IMR-90 (cell line): ENCODE results near the gene SLC16A1.

ENCODE experiments used
- BHLHE40 ChIP-seq: fragments of 150-350 bp; IDR thresholded peaks from 2 replicates; pipeline ENCODE4 v1.6.1; 2016; ENCODE audit warnings: mild to moderate bottlenecking, low read depth, low read length
- CEBPB ChIP-seq: IDR thresholded peaks from 2 replicates; pipeline ENCODE4 v1.6.1; 2012; ENCODE audit warnings: low read depth, low read length, improper control_type of control experiment
- CHD1 ChIP-seq: IDR thresholded peaks from 2 replicates; pipeline ENCODE4 v1.6.1; 2012; ENCODE audit warnings: low read depth, low read length, improper control_type of control experiment
- CTCF ChIP-seq: conservative IDR thresholded peaks from 2 replicates; pipeline ENCODE4 v1.5.1; 2012; ENCODE audit warnings: mild to moderate bottlenecking, low read depth, low read length, improper control_type of control experiment
- MAFK ChIP-seq: IDR thresholded peaks from 2 replicates; pipeline ENCODE4 v1.6.1; 2012; ENCODE audit warnings: low read depth, low read length, improper control_type of control experiment
- MAZ ChIP-seq: IDR thresholded peaks from 2 replicates; pipeline ENCODE4 v1.6.1; 2012; ENCODE audit warnings: low read depth, mild to moderate bottlenecking, low read length, improper control_type of control experiment, moderate library complexity, borderline replicate concordance
- MXI1 ChIP-seq: IDR thresholded peaks from 2 replicates; pipeline ENCODE4 v1.6.1; 2012; ENCODE audit warnings: low read depth, mild to moderate bottlenecking, low read length, moderate library complexity, borderline replicate concordance
- POLR2A ChIP-seq: IDR thresholded peaks from 2 replicates; pipeline ENCODE4 v1.6.1; 2012; ENCODE audit warnings: mild to moderate bottlenecking, low read depth, low read length
- RAD21 ChIP-seq: IDR thresholded peaks from 2 replicates; pipeline ENCODE4 v1.6.1; 2012; ENCODE audit warnings: low read length, improper control_type of control experiment
- RCOR1 ChIP-seq: IDR thresholded peaks from 2 replicates; pipeline ENCODE4 v1.6.1; 2012; ENCODE audit warnings: mild to moderate bottlenecking, low read length, improper control_type of control experiment; ENCODE audit not compliant: insufficient replicate concordance
- RFX5 ChIP-seq: IDR thresholded peaks from 2 replicates; pipeline ENCODE4 v1.8.0; 2012; ENCODE audit warnings: low read depth, mild to moderate bottlenecking, low read length, moderate library complexity
- SMC3 ChIP-seq: fragments of 150-350 bp; IDR thresholded peaks from 2 replicates; pipeline ENCODE4 v1.6.1; 2016; ENCODE audit warnings: low read depth, mild to moderate bottlenecking, antibody characterized with exemption, low read length, moderate library complexity
- USF2 ChIP-seq: fragments of 150-350 bp; IDR thresholded peaks from 2 replicates; pipeline ENCODE4 v1.6.1; 2017; ENCODE audit warnings: mild to moderate bottlenecking, antibody characterized with exemption, low read length, low read depth

- no peak for TF ChIP-seq RCOR1
- no peak for TF ChIP-seq CEBPB
- TF ChIP-seq CTCF: no peak
- TF ChIP-seq POLR2A: no peak
- TF ChIP-seq MAFK: no peak
- TF ChIP-seq CHD1: no peak
- TF ChIP-seq BHLHE40: no peak
- no peak for TF ChIP-seq RFX5
- no peak for TF ChIP-seq SMC3
- no peak for TF ChIP-seq RAD21
- TF ChIP-seq MXI1: no peak
- no peak for TF ChIP-seq MAZ
- no peak for TF ChIP-seq USF2
These were observed 29.1 kb downstream of the SLC16A1 start for GRCh38 chr1:112926858-112927257.
